ENCODE measurements around the gene PCNX3. TPM values are rescaled to one million over a fixed set of nuclear protein-coding genes. Genes with fewer than 3 reads are reported as not detected.
A peak's percentile ranks its signal among the peaks of the same experiment; 100 is the strongest.
"Not testable (repeated sequence)": the region's sequence is repeated elsewhere in the genome, so short reads cannot be mapped to it uniquely, and the experiment has no call there.

Gene PCNX3
- polyA plus RNA-seq, 3 donors: 24.0 to 37.4 (median 33.3) TPM

- not testable (repeated sequence) for DNase-seq (ENCODE audit: extremely low read depth in 1 of 11, low read depth in 9 of 11, low spot score in 4 of 11)
Observed at GRCh38 chr11:65660908-65661307, 45.3 kb downstream of the PCNX3 start.

- no peak for DNase-seq (ENCODE audit: extremely low read depth in 1 of 11, low read depth in 9 of 11, low spot score in 4 of 11)
Observed at GRCh38 chr11:65661599-65662246, 46.1 kb downstream of the PCNX3 start.

- no peak for DNase-seq (ENCODE audit: extremely low read depth in 1 of 11, low read depth in 9 of 11, low spot score in 4 of 11)
Observed at GRCh38 chr11:65662247-65662798, 46.7 kb downstream of the PCNX3 start.

- peak; percentile 78 to 90 (median 85) for DNase-seq (ENCODE audit: extremely low read depth in 1 of 11, low read depth in 9 of 11, low spot score in 4 of 11)
Observed at GRCh38 chr11:65662799-65663638, 47.4 kb downstream of the PCNX3 start, which contains the start of gene RELA. TSS of gene RELA (minus strand) at chr11:65662916. CDS start at chr11:65662832, 84 bp downstream.

DNA sequence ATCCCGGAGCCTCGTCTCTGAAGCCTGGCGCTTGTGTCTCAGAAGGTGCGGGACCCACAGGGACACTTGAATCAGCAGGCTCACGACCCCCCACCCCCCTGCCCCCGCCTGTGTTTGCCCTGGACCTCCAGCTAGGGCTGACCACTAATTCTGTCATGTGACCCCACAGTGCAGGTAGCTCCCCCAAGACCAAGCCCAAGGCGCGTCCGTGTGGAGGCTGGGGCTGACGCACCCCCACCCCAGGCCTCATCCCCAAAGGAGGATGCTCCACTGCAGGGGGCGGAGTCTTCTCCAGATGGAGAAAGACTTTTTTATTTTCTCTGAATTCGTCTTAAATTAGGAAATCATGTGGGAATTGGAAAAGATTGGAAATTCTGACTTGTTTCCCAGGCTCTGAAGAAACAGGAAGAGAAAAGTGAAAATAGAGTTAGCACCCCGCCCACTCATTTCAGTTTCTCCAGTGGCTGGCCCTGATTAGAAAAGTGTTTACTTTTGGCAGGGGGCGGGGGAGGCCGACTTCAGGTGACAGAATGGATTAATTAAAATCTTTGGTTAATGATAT is 48.1 kb downstream of the PCNX3 start:
- DNase-seq (ENCODE audit: extremely low read depth in 1 of 11, low read depth in 9 of 11, low spot score in 4 of 11): peak in 2 of 11 donors; percentile 31 to 33

- DNase-seq (ENCODE audit: extremely low read depth in 1 of 11, low read depth in 9 of 11, low spot score in 4 of 11): no peak
Observed at GRCh38 chr11:65672180-65672860, 56.7 kb downstream of the PCNX3 start.

- DNase-seq (ENCODE audit: extremely low read depth in 1 of 11, low read depth in 9 of 11, low spot score in 4 of 11): no peak
Observed at GRCh38 chr11:65672982-65673381, 57.4 kb downstream of the PCNX3 start.

GRCh38 chr11:65680192-65680743 is 64.7 kb downstream of the PCNX3 start:
- no peak for DNase-seq (ENCODE audit: extremely low read depth in 1 of 11, low read depth in 9 of 11, low spot score in 4 of 11)

GRCh38 chr11:65683480-65683879 is 67.9 kb downstream of the PCNX3 start:
- not testable (repeated sequence) for DNase-seq (ENCODE audit: extremely low read depth in 1 of 11, low read depth in 9 of 11, low spot score in 4 of 11)

DNA sequence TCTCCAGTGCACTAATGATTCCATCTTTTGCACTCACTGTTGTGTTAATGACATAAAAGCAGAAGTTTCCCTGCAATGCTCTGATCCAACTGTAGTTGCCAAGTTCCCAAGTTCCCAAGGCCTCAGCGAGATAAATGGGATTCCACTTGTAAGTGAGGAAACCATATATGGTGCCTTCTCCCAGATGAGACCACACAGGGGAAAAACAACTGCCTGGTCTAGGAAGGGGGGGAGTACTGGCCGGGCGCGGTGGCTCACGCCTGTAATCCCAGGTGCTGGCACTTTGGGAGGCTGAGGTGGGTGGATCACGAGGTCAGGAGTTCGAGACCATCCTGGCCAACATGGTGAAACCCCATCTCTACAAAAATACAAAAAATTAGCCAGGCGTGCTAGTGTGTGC is 70.4 kb downstream of the PCNX3 start:
- DNase-seq (ENCODE audit: extremely low read depth in 1 of 11, low read depth in 9 of 11, low spot score in 4 of 11): no peak

Other genes with a start within 250 kb of the PCNX3 start
- 1 to 10 TPM; 5.5 to 9.2 (median 6.3) TPM for gene SLC25A45, start 233.1 kb upstream of the PCNX3 start, polyA plus RNA-seq (ENCODE audit: insufficient read length in 3 of 3)
- 10 to 100 TPM; 15.7 to 22.2 (median 21.6) TPM for gene FRMD8, start 229.1 kb upstream of the PCNX3 start, polyA plus RNA-seq (ENCODE audit: insufficient read length in 3 of 3)
- gene NEAT1, start 193.0 kb upstream of the PCNX3 start, polyA plus RNA-seq (ENCODE audit: insufficient read length in 3 of 3): 100 to 1,000 TPM; 117 to 471 (median 268) TPM
- 1,000 to 10,000 TPM in 1 of 3 donors, 100 to 1,000 TPM in 2; 717 to 1,341 (median 810) TPM for gene MALAT1, start 116.7 kb upstream of the PCNX3 start, polyA plus RNA-seq (ENCODE audit: insufficient read length in 3 of 3)
- 10 to 100 TPM; 58.0 to 77.5 (median 74.1) TPM for gene SCYL1, start 90.7 kb upstream of the PCNX3 start, polyA plus RNA-seq (ENCODE audit: insufficient read length in 3 of 3)
- 100 to 1,000 TPM in 2 of 3 donors, 10 to 100 TPM in 1; 93.7 to 181 (median 145) TPM for gene LTBP3, start 57.4 kb upstream of the PCNX3 start, polyA plus RNA-seq (ENCODE audit: insufficient read length in 3 of 3)
- gene ZNRD2, start 45.3 kb upstream of the PCNX3 start, polyA plus RNA-seq (ENCODE audit: insufficient read length in 3 of 3): 10 to 100 TPM; 35.0 to 59.2 (median 54.7) TPM
- 10 to 100 TPM; 18.0 to 26.2 (median 22.8) TPM for gene FAM89B, start 43.2 kb upstream of the PCNX3 start, polyA plus RNA-seq (ENCODE audit: insufficient read length in 3 of 3)
- gene EHBP1L1, start 39.7 kb upstream of the PCNX3 start, polyA plus RNA-seq (ENCODE audit: insufficient read length in 3 of 3): 10 to 100 TPM; 13.2 to 21.1 (median 13.4) TPM
- gene KCNK7, start 20.0 kb upstream of the PCNX3 start, polyA plus RNA-seq (ENCODE audit: insufficient read length in 3 of 3): under 1 TPM; 0.30 to 0.39 (median 0.33) TPM
- gene MAP3K11, start 1.6 kb upstream of the PCNX3 start, polyA plus RNA-seq (ENCODE audit: insufficient read length in 3 of 3): 10 to 100 TPM; 34.8 to 44.2 (median 41.8) TPM
- 10 to 100 TPM; 26.2 to 31.8 (median 27.1) TPM for gene SIPA1, start 22.3 kb downstream of the PCNX3 start, polyA plus RNA-seq (ENCODE audit: insufficient read length in 3 of 3)
- gene RELA, start 47.1 kb downstream of the PCNX3 start, polyA plus RNA-seq (ENCODE audit: insufficient read length in 3 of 3): 10 to 100 TPM; 49.5 to 61.3 (median 55.8) TPM
- gene KAT5, start 96.5 kb downstream of the PCNX3 start, polyA plus RNA-seq (ENCODE audit: insufficient read length in 3 of 3): 10 to 100 TPM; 66.1 to 73.8 (median 72.0) TPM
- gene RNASEH2C, start 105.0 kb downstream of the PCNX3 start, polyA plus RNA-seq (ENCODE audit: insufficient read length in 3 of 3): 10 to 100 TPM; 36.1 to 53.4 (median 42.0) TPM
- 10 to 100 TPM in 1 of 3 donors, 1 to 10 TPM in 2; 5.7 to 10.3 (median 7.6) TPM for gene AP5B1, start 165.2 kb downstream of the PCNX3 start, polyA plus RNA-seq (ENCODE audit: insufficient read length in 3 of 3)
- gene OVOL1, start 171.3 kb downstream of the PCNX3 start, polyA plus RNA-seq (ENCODE audit: insufficient read length in 3 of 3): 10 to 100 TPM in 2 of 3 donors, 1 to 10 TPM in 1; 9.6 to 15.0 (median 14.0) TPM
- 1 to 10 TPM; 1.4 to 3.7 (median 2.2) TPM for gene SNX32, start 218.2 kb downstream of the PCNX3 start, polyA plus RNA-seq (ENCODE audit: insufficient read length in 3 of 3)
- 100 to 1,000 TPM; 728 to 948 (median 744) TPM for gene CFL1, start 242.4 kb downstream of the PCNX3 start, polyA plus RNA-seq (ENCODE audit: insufficient read length in 3 of 3)
- 10 to 100 TPM; 45.6 to 62.3 (median 56.6) TPM for gene MUS81, start 244.7 kb downstream of the PCNX3 start, polyA plus RNA-seq (ENCODE audit: insufficient read length in 3 of 3)